Measurements from ENCODE around the gene MYO5A.
A peak's percentile ranks its signal among the peaks of the same experiment; 100 is the strongest.

Gene MYO5A

GRCh38 chr15:52276256-52276770, 252.4 kb downstream of the MYO5A start:
- no peak for DNase-seq (ENCODE audit: insufficient read length, low spot score)
- no peak for FAIRE-seq
- TF ChIP-seq POLR2A (IDR thresholded peaks at IDR 0.05; ENCODE audit: low read depth, low read length) (no peak), POLR2AphosphoS5 (IDR thresholded peaks at IDR 0.05; ENCODE audit: low read depth, low read length) (no peak), PAX5 (IDR thresholded peaks at IDR 0.05; ENCODE audit: insufficient read depth, low read length, severe bottlenecking) (no peak), TAF1 (IDR thresholded peaks at IDR 0.05; ENCODE audit: low read depth, low read length) (no peak), POU2F2 (IDR thresholded peaks at IDR 0.05; ENCODE audit: low read depth, low read length) (no peak), SPI1 (IDR thresholded peaks at IDR 0.05; ENCODE audit: low read depth, low read length) (no peak)

- DNase-seq (ENCODE audit: insufficient read length, low spot score) (no peak), FAIRE-seq (peak; percentile 64)
- TF ChIP-seq POLR2AphosphoS5 (IDR thresholded peaks at IDR 0.05; ENCODE audit: low read depth, low read length) (no peak), TAF1 (IDR thresholded peaks at IDR 0.05; ENCODE audit: low read depth, low read length) (no peak), PAX5 (IDR thresholded peaks at IDR 0.05; ENCODE audit: insufficient read depth, low read length, severe bottlenecking) (no peak), POLR2A (IDR thresholded peaks at IDR 0.05; ENCODE audit: low read depth, low read length) (no peak), POU2F2 (IDR thresholded peaks at IDR 0.05; ENCODE audit: low read depth, low read length) (no peak)
These were observed 265.0 kb downstream of the MYO5A start for GRCh38 chr15:52263563-52264282.

- FAIRE-seq (no peak), DNase-seq (ENCODE audit: insufficient read length, low spot score) (no peak)
- TF ChIP-seq POLR2AphosphoS5 (IDR thresholded peaks at IDR 0.05; ENCODE audit: low read depth, low read length) (no peak), SPI1 (IDR thresholded peaks at IDR 0.05; ENCODE audit: low read depth, low read length) (no peak), TAF1 (IDR thresholded peaks at IDR 0.05; ENCODE audit: low read depth, low read length) (no peak), POU2F2 (IDR thresholded peaks at IDR 0.05; ENCODE audit: low read depth, low read length) (no peak)
These were observed 266.3 kb downstream of the MYO5A start for GRCh38 chr15:52262364-52262763.

GRCh38 chr15:52261498-52262242, 267.0 kb downstream of the MYO5A start:
- peak; percentile 69 for DNase-seq (ENCODE audit: insufficient read length, low spot score)
- TF ChIP-seq POLR2AphosphoS5 (IDR thresholded peaks at IDR 0.05; ENCODE audit: low read depth, low read length) (no peak), SPI1 (IDR thresholded peaks at IDR 0.05; ENCODE audit: low read depth, low read length) (peak; percentile 53)
- peak; percentile 99 for FAIRE-seq

- DNase-seq (ENCODE audit: insufficient read length, low spot score) (no peak), FAIRE-seq (no peak)
- no peak for TF ChIP-seq POU2F2 (IDR thresholded peaks at IDR 0.05; ENCODE audit: low read depth, low read length)
- TF ChIP-seq SPI1 (IDR thresholded peaks at IDR 0.05; ENCODE audit: low read depth, low read length) = no peak
- TF ChIP-seq POLR2A (IDR thresholded peaks at IDR 0.05; ENCODE audit: low read depth, low read length) = no peak; the same call in 1 of the 2 replicates
- no peak for TF ChIP-seq TAF1 (IDR thresholded peaks at IDR 0.05; ENCODE audit: low read depth, low read length)
- TF ChIP-seq PAX5 (IDR thresholded peaks at IDR 0.05; ENCODE audit: insufficient read depth, low read length, severe bottlenecking) = no peak
- no peak for TF ChIP-seq POLR2AphosphoS5 (IDR thresholded peaks at IDR 0.05; ENCODE audit: low read depth, low read length)
These were observed 267.7 kb downstream of the MYO5A start for GRCh38 chr15:52261026-52261425.

GRCh38 chr15:52259503-52259902, 269.2 kb downstream of the MYO5A start:
- FAIRE-seq = no peak
- TF ChIP-seq POLR2AphosphoS5 (IDR thresholded peaks at IDR 0.05; ENCODE audit: low read depth, low read length) = no peak
- TF ChIP-seq POLR2A (IDR thresholded peaks at IDR 0.05; ENCODE audit: low read depth, low read length) = no peak
- no peak for TF ChIP-seq SPI1 (IDR thresholded peaks at IDR 0.05; ENCODE audit: low read depth, low read length)
- no peak for TF ChIP-seq TAF1 (IDR thresholded peaks at IDR 0.05; ENCODE audit: low read depth, low read length)
- TF ChIP-seq PAX5 (IDR thresholded peaks at IDR 0.05; ENCODE audit: insufficient read depth, low read length, severe bottlenecking) = no peak
- no peak for TF ChIP-seq POU2F2 (IDR thresholded peaks at IDR 0.05; ENCODE audit: low read depth, low read length)
- DNase-seq (ENCODE audit: insufficient read length, low spot score) = no peak

- no peak for TF ChIP-seq PAX5 (IDR thresholded peaks at IDR 0.05; ENCODE audit: insufficient read depth, low read length, severe bottlenecking)
- FAIRE-seq (no peak), DNase-seq (ENCODE audit: insufficient read length, low spot score) (no peak)
These were observed 270.2 kb downstream of the MYO5A start for GRCh38 chr15:52258461-52258860.

- DNase-seq (ENCODE audit: insufficient read length, low spot score) = no peak
- no peak for FAIRE-seq
- TF ChIP-seq TAF1 (IDR thresholded peaks at IDR 0.05; ENCODE audit: low read depth, low read length) = no peak
- no peak for TF ChIP-seq POU2F2 (IDR thresholded peaks at IDR 0.05; ENCODE audit: low read depth, low read length)
- TF ChIP-seq POLR2AphosphoS5 (IDR thresholded peaks at IDR 0.05; ENCODE audit: low read depth, low read length) = no peak
- TF ChIP-seq POLR2A (IDR thresholded peaks at IDR 0.05; ENCODE audit: low read depth, low read length) = no peak
- TF ChIP-seq PAX5 (IDR thresholded peaks at IDR 0.05; ENCODE audit: insufficient read depth, low read length, severe bottlenecking) = no peak
- no peak for TF ChIP-seq SPI1 (IDR thresholded peaks at IDR 0.05; ENCODE audit: low read depth, low read length)
These were observed 271.0 kb downstream of the MYO5A start for GRCh38 chr15:52257734-52258062.
